Middle frontal gyrus (tissue), 1 donor: Measurements from ENCODE around the gene USP24.

ENCODE experiments used
- DNase-seq: peaks from one replicate; pipeline ENCODE4 v3.0.0-alpha.2; 2015; ENCODE audit warnings: low spot score; ENCODE audit errors: extremely low spot score

Gene USP24

DNA sequence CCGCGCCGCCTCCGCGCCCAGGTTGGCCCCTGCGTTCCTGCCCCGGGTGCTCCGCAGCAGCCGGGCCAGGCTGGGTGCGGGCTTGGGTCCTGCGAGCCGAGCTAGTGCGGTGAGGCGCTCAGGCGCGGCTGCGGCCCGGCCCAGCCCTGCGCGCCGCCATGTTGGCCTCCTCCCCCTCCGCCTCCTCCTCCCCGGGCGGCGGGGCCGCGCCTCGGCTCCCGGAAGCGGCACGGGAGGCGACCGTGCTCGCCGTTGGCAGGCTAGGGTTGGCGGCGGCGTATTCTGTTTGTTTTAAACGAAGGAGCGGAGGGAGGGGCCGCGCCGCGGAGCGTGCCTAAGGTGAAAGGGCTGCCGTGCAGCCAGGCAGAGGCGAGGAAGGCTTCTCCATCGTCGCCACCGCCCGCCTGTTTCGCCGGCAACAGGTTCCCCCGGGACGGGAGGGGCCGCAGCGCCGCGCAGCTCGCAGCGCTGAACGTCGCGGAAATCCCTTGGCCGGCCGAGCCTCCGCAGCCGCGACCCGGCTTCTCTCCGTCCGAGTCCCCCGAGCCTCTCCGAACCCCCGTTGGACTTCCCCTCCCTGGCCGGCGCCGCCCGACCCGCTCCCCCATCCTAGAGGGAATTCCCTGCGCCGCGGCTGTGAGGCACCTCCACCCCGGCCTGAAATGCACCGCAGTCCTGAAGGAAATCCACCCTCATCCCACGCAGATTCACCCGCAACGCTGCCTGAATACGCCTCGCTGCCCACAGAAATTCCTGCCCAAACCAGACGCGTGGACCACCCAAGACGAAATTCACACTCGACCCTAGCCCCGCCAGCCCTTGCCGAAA, at the start of gene USP24:
Gene USP24, minus strand, starts transcription at position 171 of the 828 bp plus-strand sequence. CDS start 251 bp downstream, outside the sequence.
- DNase-seq: peak; percentile 46

DNA sequence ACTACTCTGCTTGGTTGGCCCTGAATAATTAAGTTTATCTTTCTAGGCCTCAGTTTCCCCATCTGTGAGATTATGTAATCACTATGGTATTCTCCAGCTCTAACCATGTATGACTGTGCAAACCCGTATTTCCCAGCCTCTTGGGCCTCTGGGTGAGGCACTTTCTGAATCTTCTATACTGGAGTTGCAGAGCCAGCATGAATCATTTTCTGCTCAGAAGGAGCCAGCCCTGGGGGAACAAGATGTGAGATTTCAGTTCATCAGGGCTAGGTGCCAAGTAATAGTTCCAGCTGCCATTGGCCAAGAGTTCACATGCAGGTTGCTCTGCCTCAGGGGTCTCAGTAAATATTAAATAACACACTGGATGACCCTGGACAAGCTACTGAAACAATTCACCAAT, 47.7 kb upstream of the USP24 start:
- no peak for DNase-seq

DNA sequence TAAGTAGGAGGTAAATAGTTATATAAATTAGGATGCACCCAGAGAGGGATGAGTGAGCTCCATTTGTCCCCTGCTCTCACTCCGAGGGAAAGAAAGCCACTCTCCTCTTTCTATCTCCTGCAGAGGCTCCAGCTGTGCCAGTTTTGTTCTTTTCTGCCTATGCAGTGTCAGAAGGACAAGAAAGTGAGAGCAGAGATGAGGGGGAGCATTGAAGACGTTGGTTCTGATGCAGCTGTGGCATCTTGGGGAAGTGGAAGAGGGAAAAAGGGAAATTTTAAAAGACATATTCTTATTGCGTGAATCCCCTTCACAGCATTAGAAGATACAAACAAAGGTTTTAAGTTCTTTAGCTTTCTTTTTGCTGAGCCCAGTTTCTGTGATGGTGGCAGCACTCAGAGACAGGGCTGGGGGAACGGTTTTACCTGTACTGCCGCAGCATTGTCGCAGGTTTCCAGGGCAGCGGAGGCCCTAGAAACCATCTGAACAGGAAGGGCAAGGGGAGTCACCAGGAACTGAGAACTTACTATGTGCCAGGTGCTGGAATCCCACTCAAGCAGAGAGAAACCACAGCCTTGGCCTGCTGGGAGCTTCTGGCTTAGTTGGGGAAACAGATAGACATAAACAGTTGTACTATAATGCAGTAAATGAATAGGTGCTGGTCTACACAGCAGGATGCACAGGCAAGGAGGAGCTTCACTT, 44.9 kb upstream of the USP24 start:
- DNase-seq: no peak

GRCh38 chr1:55257958-55258357, 42.8 kb upstream of the USP24 start:
- no peak for DNase-seq

DNA sequence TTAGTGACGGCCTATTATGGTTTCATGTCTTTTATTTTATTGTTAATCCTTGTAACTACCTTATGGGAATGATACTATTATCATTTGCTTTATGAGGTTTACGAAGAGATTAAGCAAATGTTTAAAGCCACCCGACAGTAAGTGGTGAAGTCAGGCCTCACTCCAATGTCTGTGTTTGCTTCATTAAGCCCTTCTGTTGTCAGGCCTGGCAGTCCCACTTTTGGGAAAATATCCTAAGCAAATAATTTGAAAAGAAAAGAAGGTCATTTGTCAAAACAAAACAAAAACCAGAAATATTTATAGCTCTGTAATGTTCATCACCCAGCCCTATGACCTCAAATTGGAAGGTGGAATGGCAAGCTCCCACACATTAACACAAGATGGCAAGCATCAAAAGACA, 40.7 kb upstream of the USP24 start:
- no peak for DNase-seq

DNA sequence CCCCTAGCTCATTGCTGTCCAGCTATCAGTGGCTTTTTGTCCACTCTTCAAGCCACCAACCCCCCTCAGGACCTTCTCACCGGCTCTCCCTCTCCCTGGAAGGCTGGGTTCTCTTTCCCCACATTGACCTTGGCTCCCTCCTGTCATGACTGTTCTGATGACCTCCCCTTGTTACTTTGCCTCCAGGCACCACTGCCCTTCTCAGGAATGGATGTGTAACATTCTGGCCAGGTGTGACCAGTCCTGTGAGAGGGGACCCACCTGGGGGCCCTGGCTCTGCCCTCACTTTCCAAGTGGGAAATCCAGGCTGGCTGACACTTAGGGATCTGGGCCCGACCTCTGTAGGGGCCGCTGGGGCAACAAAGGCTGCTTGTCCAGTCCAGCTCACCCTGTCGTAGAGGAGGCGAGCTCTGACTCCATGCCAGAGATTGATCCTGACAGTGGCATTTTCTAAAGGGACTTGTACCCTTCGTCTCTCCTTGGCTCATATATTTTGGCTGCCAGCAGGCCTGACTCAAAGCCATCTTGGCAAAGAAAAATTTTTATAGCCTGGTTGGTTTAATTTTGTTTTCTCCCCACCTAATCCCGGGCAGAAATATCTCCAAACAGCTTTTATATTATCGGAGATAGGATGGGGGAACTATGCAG, 37.9 kb upstream of the USP24 start:
- DNase-seq: no peak

GRCh38 chr1:55250399-55251075, 35.4 kb upstream of the USP24 start:
- DNase-seq: no peak

GRCh38 chr1:55249646-55250398, 34.7 kb upstream of the USP24 start:
- DNase-seq: no peak

GRCh38 chr1:55246896-55247295, 31.7 kb upstream of the USP24 start:
- no peak for DNase-seq

GRCh38 chr1:55246331-55246730, 31.2 kb upstream of the USP24 start:
- DNase-seq: no peak

GRCh38 chr1:55245781-55246180, 30.6 kb upstream of the USP24 start:
- no peak for DNase-seq

DNA sequence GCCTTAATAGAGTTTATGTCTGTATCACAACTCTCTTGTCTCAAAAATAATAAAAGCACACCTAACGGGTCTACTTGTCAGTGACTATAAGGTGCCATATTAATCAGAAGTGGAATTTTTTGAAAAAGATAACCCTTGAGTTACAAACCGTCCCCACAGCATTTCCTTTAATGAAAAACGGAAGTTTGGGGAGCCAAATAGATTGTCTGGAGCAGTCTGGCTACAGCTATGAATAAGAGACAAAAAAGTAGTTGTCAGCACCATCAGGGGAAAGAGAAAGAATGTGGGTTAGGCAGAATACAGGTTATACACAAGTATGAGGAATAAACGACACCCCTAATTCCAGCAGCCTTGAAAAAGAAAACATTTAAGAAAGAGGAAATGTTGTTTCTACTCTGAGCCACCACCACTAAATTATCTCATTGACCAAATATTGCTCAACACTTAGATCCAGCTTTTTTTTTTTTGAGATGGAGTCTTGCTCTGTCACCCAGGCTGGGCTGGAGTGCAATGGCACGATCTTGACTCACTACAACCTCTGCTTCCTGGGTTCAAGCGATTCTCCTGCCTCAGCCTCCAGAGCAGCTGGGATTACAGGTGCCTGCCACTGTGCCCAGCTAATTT, 29.4 kb upstream of the USP24 start:
- DNase-seq: no peak

DNA sequence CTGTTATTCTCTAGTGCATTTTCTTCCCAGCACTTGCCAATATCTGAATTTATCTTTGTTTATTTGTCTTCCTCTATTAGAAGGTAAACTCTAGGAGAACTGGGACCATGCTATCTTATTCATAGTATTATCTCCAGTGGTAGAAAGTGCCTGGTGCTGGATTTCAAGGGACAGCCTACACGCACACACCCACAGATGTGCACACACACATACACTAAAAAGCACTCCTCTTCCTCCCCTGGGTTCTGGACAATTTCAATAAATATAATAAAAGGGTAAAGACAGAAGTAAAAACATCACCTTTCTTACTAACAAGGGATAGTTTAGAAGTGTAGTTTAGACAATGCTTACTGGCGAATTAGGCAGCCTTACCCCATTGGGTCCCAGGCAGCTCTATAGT, 28.5 kb upstream of the USP24 start:
- DNase-seq: no peak

GRCh38 chr1:55239548-55239947, 24.4 kb upstream of the USP24 start:
- DNase-seq: no peak

GRCh38 chr1:55235722-55236121, 20.6 kb upstream of the USP24 start:
- no peak for DNase-seq

DNA sequence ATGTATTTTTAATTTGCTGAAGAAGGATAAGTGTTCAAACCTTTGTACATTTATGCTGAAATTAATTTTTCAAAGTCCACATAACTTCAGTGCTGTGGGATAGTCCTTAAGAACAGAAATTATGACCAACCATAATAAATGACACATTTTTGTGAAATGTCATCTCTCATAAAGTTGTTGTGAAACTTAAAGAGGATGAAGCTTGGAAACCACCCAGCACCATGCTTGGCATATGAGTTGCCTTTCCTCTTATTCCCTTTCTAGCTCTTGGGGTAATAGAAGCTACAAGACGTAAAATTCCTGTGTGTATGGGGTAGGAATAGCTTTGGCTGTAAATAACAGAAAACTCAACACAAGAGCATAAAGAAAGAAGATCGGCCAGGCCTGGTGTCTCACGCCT, 18.9 kb upstream of the USP24 start:
- no peak for DNase-seq

- DNase-seq: no peak
These were observed 18.1 kb upstream of the USP24 start for GRCh38 chr1:55233145-55233777.

- DNase-seq: no peak
These were observed 17.4 kb upstream of the USP24 start for GRCh38 chr1:55232448-55233144.

DNA sequence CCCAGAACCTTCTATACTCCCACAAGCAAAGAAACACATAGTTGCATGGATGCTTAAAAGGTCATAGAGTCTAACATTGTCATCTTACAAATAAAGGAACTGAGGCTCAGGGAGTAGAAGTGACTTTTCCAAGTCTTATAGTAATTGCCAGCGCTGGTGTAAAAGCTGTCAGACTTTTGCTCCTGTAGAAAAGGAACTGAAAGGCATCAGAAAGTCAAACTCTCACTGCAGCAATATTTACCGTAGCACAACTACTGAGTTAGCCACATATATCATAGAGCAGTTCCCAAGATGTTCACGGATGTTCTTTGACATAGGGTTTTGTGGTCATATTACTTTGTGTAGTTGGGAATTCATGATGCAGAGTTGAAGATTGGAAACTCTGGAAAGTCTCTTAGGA, 16.6 kb upstream of the USP24 start:
- DNase-seq: no peak
